ENCODE data around the gene KRTCAP3. TPM values are rescaled to one million over a fixed set of nuclear protein-coding genes. Genes with fewer than 3 reads are reported as not detected.
"Not testable (repeated sequence)": the region's sequence is repeated elsewhere in the genome, so short reads cannot be mapped to it uniquely, and the experiment has no call there.

The KRTCAP3 gene
- total RNA-seq, 1 experiment from 2014 or later: 9.0 TPM

GRCh38 chr2:27425039-27425438 is 17.1 kb upstream of the KRTCAP3 start:
- not testable (repeated sequence) for H3K36me3 ChIP-seq (replicated peaks; ENCODE audit: control insufficient read depth, insufficient read depth, low read length); H3K27me3 ChIP-seq (ENCODE audit: control insufficient read depth, insufficient read depth, low read length); H3K4me3 ChIP-seq (ENCODE audit: insufficient read depth, low read depth, low read length); DNase-seq

- Histone ChIP-seq H3K36me3 (replicated peaks; ENCODE audit: control insufficient read depth, insufficient read depth, low read length) (no peaks in the 10 kb centered on the region), H3K27me3 (ENCODE audit: control insufficient read depth, insufficient read depth, low read length) (no peaks in the 10 kb centered on the region), H3K4me3 (ENCODE audit: insufficient read depth, low read depth, low read length) (peak overlapping the region; percentile 100)
- no peak for DNase-seq
Observed at GRCh38 chr2:27427863-27428212, 14.3 kb upstream of the KRTCAP3 start.

DNA sequence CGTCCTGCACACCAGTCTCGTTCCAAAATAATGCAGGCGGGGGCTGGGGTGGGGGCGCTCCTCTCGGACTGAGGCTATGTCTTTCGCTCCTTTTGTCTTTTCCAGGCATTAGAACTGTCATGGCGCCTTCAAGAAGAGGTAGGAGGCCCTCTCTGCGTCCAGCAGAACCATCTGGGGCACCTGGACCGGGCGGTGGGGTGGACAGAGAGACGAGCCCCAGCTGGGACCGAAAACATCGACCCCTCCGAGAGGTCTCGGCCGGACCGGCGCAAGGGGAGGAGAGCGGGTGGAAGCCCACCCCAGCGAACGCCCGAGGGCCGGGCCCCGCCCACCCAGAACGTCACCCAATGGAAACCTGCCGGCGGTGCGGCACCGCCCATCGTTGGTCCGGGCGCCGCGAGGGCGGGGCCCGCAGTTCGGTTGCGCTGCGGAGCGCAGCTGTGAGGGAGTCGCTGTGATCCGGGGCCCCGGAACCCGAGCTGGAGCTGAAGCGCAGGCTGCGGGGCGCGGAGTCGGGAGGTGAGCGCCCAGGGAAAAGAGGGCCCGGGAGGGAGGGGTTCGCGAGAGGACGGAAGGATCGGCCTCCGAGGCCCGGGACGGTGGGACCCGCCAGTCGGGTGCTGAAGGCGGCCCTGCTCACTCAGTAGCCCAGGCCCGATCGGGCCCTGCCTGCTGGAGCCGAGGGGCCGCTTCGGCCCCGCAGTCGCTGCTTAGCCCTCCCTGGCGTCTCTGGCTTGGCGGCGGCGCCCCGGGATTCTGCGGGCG is 13.8 kb upstream of the KRTCAP3 start, which contains the start of gene NRBP1:
Gene NRBP1 (plus strand): TSS at position 419 of the 765 bp plus-strand sequence. CDS start 4,643 bp downstream, outside the sequence.
- Histone ChIP-seq H3K4me3 (ENCODE audit: insufficient read depth, low read depth, low read length) (peak within 1 kb of the TSS; percentile 100), H3K36me3 (replicated peaks; ENCODE audit: control insufficient read depth, insufficient read depth, low read length) (peaks cover 3% of the 10 kb centered on the region), H3K27me3 (ENCODE audit: control insufficient read depth, insufficient read depth, low read length) (no peaks in the 10 kb centered on the region)
- DNase-seq: peak; percentile 99

DNA sequence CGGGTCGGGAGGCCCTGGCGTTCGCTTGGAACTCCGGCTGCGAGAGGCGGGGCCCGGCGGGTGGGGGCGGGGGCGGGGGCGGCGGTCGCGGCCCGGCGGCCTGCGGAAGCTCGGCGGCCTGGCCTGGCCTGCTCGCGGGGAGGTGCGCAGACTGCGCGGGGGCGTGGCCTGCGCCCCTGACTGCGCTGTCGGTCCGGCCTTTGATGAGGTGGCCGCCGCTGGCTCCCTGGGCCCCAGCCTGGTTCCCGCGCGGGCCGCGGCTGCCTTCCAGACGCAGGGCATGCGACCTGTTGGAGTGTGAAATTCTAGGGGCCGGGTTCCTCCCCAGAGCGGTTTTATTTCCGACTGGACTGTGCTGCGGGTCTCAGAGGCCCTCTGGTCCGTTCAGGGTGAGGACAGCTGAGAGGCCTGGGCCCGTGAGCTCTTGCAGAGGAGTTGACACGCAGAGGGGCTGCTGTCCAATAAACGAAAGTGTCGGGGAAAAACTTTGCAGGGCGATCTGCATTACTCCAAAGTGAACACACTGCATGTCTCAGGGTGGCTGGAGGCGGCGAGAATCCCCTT is 13.1 kb upstream of the KRTCAP3 start:
- DNase-seq: peak; percentile 96
- Histone ChIP-seq H3K27me3 (ENCODE audit: control insufficient read depth, insufficient read depth, low read length) (no peaks in the 10 kb centered on the region), H3K36me3 (replicated peaks; ENCODE audit: control insufficient read depth, insufficient read depth, low read length) (peaks cover 7% of the 10 kb centered on the region), H3K4me3 (ENCODE audit: insufficient read depth, low read depth, low read length) (peak overlapping the region; percentile 100)

DNA sequence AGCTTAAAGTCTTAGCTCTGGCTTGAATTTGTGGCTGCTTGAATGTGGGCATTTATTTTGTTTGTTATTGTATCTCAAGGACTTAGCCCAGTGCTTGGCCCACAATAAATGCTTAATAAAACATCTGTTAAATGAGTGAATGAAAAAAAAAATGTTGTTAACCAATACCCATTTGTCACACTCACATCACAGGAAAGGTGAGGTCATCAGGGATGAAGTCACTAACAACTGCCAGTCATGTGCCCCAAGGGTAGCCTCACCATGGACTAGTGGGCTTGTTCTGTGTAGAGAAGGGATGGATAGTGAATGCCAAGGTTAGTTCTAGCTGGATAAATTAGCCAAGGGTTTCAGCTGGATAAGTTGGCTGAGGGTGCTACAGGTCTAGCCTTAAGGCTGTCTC is 10.8 kb upstream of the KRTCAP3 start:
- Histone ChIP-seq H3K36me3 (replicated peaks; ENCODE audit: control insufficient read depth, insufficient read depth, low read length) (peaks cover 21% of the 10 kb centered on the region), H3K4me3 (ENCODE audit: insufficient read depth, low read depth, low read length) (no peak overlapping the region), H3K27me3 (ENCODE audit: control insufficient read depth, insufficient read depth, low read length) (no peaks in the 10 kb centered on the region)
- no peak for DNase-seq

GRCh38 chr2:27435628-27436027 is 6.6 kb upstream of the KRTCAP3 start:
- Histone ChIP-seq H3K36me3 (replicated peaks; ENCODE audit: control insufficient read depth, insufficient read depth, low read length) (peaks cover 39% of the 10 kb centered on the region), H3K4me3 (ENCODE audit: insufficient read depth, low read depth, low read length) (no peak overlapping the region), H3K27me3 (ENCODE audit: control insufficient read depth, insufficient read depth, low read length) (no peaks in the 10 kb centered on the region)
- no peak for DNase-seq

GRCh38 chr2:27441226-27441926 is 805 bp upstream of the KRTCAP3 start:
- no peaks in the 10 kb centered on the region for H3K27me3 ChIP-seq (ENCODE audit: control insufficient read depth, insufficient read depth, low read length)
- H3K36me3 ChIP-seq (replicated peaks; ENCODE audit: control insufficient read depth, insufficient read depth, low read length): peaks cover 29% of the 10 kb centered on the region
- no peak for DNase-seq
- H3K4me3 ChIP-seq (ENCODE audit: insufficient read depth, low read depth, low read length): no peak overlapping the region

DNA sequence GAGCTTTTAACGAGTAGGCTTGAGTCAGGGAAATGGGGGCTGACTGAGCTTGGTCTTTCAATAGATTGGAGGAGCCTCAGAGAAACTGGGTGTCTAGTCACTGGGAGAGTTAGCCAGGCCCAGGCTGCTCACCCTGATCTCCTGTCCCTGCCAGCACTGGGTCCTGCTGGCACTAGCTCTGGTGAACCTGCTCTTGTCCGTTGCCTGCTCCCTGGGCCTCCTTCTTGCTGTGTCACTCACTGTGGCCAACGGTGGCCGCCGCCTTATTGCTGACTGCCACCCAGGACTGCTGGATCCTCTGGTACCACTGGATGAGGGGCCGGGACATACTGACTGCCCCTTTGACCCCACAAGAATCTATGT is 720 bp downstream of the KRTCAP3 start:
- Histone ChIP-seq H3K36me3 (replicated peaks; ENCODE audit: control insufficient read depth, insufficient read depth, low read length) (peaks cover 23% of the 10 kb centered on the region), H3K27me3 (ENCODE audit: control insufficient read depth, insufficient read depth, low read length) (no peaks in the 10 kb centered on the region), H3K4me3 (ENCODE audit: insufficient read depth, low read depth, low read length) (peak overlapping the region; percentile 59)
- DNase-seq: no peak

- DNase-seq: no peak
- Histone ChIP-seq H3K4me3 (ENCODE audit: insufficient read depth, low read depth, low read length) (no peak overlapping the region), H3K36me3 (replicated peaks; ENCODE audit: control insufficient read depth, insufficient read depth, low read length) (peaks cover 15% of the 10 kb centered on the region), H3K27me3 (ENCODE audit: control insufficient read depth, insufficient read depth, low read length) (no peaks in the 10 kb centered on the region)
Observed at GRCh38 chr2:27445155-27445554, 3.0 kb downstream of the KRTCAP3 start.

DNA sequence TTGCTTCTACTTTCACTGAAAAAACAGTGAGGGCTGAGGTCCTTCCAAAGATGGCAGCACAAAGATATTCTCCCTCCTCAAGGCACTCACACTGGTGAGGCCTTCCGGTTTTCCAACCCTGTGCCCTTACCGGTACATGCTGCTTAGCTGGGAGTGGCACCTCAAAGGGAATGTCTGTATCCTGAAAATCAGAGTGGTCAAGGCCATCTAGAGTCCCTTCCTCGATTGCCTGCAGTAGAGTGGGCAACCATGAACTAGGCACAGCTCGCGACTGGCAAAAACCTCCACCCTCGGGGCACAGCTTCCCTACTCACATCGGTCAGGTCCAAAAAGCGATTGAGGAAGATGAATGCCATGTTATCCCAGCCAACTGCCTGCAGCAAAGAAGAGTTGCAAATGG is 3.4 kb downstream of the KRTCAP3 start:
- Histone ChIP-seq H3K4me3 (ENCODE audit: insufficient read depth, low read depth, low read length) (no peak overlapping the region), H3K27me3 (ENCODE audit: control insufficient read depth, insufficient read depth, low read length) (no peaks in the 10 kb centered on the region), H3K36me3 (replicated peaks; ENCODE audit: control insufficient read depth, insufficient read depth, low read length) (peaks cover 10% of the 10 kb centered on the region)

DNA sequence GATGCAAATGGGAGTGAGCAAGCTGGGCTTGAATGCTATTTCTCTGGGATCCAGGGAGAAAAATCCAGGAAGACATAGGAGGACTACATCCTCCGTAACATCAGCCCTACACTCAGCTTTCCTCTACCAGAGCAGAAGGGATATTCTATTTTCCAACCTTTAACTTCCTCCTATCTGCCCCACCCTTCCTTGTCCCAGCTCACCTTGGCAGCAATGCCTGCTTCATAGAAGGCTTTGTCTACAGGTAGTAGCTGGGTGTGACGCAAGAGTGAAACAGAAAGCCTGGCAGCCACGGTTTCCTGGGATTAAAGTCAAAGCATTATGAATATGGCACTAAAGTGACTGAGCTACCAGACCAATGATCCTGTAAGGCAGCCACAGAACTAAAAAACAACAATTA is 3.9 kb downstream of the KRTCAP3 start:
- no peaks in the 10 kb centered on the region for H3K27me3 ChIP-seq (ENCODE audit: control insufficient read depth, insufficient read depth, low read length)
- no peak for DNase-seq
- H3K36me3 ChIP-seq (replicated peaks; ENCODE audit: control insufficient read depth, insufficient read depth, low read length): peaks cover 6% of the 10 kb centered on the region
- no peak overlapping the region for H3K4me3 ChIP-seq (ENCODE audit: insufficient read depth, low read depth, low read length)

More for the DNA sequence above, 3.4 kb downstream of the KRTCAP3 start:
- DNase-seq: no peak

DNA sequence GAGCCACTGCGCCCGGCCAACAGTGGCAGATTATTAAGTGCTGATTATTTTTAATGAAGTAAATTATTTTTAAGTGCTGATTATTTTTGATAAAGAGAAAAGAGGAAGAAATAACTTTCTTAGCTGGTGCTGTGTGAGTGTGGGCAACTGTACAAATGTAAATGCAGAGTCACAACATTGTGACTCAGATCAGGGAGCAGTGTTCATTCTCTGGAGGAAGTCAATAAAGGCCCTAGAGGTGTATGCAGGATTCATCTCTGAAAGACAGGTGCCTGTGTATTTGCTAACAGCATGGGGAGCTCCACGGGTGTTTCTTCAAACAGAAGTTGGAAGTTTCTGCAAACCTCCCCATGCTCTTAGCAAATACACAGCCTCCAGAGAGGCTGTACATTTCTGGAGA is 6.2 kb downstream of the KRTCAP3 start:
- H3K4me3 ChIP-seq (ENCODE audit: insufficient read depth, low read depth, low read length): no peak overlapping the region
- DNase-seq: no peak
- H3K36me3 ChIP-seq (replicated peaks; ENCODE audit: control insufficient read depth, insufficient read depth, low read length): peaks cover 2% of the 10 kb centered on the region
- H3K27me3 ChIP-seq (ENCODE audit: control insufficient read depth, insufficient read depth, low read length): no peaks in the 10 kb centered on the region

DNA sequence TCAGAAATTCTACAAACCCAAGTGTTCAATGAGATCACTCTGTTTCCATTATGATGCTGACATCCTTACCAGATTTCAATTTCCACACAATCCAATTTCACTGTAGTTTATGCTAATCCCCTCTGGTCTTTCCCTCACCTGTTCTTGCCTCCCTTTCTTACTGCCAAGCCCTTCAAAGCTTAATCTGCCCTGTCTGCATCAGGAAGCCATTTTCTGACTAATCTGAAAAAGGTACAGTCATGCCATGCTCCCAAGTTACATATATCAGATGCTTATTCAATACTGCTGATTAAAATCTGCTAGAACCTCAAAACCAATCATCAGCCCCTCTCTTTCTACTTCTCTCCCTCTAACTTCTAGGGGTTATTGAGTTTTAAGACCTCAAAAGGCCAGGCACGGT is 8.9 kb downstream of the KRTCAP3 start:
- Histone ChIP-seq H3K27me3 (ENCODE audit: control insufficient read depth, insufficient read depth, low read length) (no peaks in the 10 kb centered on the region), H3K4me3 (ENCODE audit: insufficient read depth, low read depth, low read length) (no peak overlapping the region), H3K36me3 (replicated peaks; ENCODE audit: control insufficient read depth, insufficient read depth, low read length) (peaks cover 1% of the 10 kb centered on the region; the same call in 1 of the 2 replicates)
- no peak for DNase-seq

GRCh38 chr2:27453968-27454367 is 11.8 kb downstream of the KRTCAP3 start:
- no peak for DNase-seq
- no peak overlapping the region for H3K4me3 ChIP-seq (ENCODE audit: insufficient read depth, low read depth, low read length)

GRCh38 chr2:27461118-27461517 is 18.9 kb downstream of the KRTCAP3 start:
- Histone ChIP-seq H3K4me3 (ENCODE audit: insufficient read depth, low read depth, low read length) (no peak overlapping the region), H3K36me3 (replicated peaks; ENCODE audit: control insufficient read depth, insufficient read depth, low read length) (peaks cover 3% of the 10 kb centered on the region), H3K27me3 (ENCODE audit: control insufficient read depth, insufficient read depth, low read length) (no peaks in the 10 kb centered on the region)
- DNase-seq: no peak

More at GRCh38 chr2:27453968-27454367, 11.8 kb downstream of the KRTCAP3 start:
- Histone ChIP-seq H3K27me3 (ENCODE audit: control insufficient read depth, insufficient read depth, low read length) (no peaks in the 10 kb centered on the region), H3K36me3 (replicated peaks; ENCODE audit: control insufficient read depth, insufficient read depth, low read length) (peaks cover 4% of the 10 kb centered on the region)
